ENCODE results near the gene SPATS2L.

Gene SPATS2L

GRCh38 chr2:200373973-200374416, 67.5 kb downstream of the SPATS2L start:
- peak; percentile 0 to 9 for DNase-seq (ENCODE audit: extremely low read depth in 1 of 2, low read depth in 1 of 2)

- DNase-seq (ENCODE audit: extremely low read depth in 1 of 2, low read depth in 1 of 2) = no peak
These were observed 70.2 kb downstream of the SPATS2L start for GRCh38 chr2:200376513-200377354.

DNA sequence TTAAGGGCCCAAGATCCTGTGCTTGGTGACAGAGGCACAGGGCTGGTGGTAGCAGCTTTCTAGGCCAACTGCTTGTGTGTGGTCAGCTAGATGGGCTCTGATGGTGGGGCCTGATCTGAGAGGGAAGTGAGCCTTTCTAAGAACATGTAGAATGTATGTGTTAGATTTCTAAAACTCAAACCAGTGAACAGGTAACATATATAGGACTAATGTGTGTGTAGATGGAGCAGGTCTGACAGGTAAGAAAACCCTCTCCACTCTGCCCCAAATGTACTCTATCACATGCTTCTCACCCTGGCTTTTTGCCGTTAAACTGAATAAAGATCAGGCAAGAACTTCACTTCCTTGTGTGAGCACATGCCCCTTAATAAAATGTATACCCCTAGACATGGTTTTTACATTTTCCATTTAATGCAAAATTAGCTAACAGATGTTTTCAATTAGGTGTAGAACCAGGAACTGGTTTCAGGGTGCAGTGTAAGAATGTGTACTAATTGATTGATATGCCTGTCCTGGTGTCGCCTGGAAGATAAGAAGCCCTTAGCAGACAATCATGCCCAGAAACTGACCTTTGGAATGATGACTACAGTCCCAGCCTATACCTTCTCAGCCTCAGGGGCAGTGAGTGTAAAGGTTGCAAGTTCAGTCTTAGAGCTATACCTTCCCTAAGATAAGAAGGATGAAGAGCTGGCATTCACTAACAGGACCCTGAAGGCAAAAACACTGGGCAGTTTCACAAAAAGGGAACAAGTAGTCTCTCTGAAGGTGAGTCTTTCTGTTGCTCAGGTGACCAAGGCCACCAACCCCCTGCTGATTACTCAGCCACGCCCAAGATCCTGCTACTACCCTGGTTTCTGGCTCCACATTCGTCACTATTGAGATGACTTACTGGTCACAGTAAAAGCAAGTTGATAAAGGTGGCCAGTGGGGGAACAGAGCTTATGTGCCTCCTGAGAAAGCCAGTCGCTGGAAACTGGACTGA, 71.2 kb downstream of the SPATS2L start:
- DNase-seq (ENCODE audit: extremely low read depth in 1 of 2, low read depth in 1 of 2) = no peak

- no peak for DNase-seq (ENCODE audit: extremely low read depth in 1 of 2, low read depth in 1 of 2)
These were observed 72.3 kb downstream of the SPATS2L start for GRCh38 chr2:200378652-200379290.

GRCh38 chr2:200379481-200380090, 73.1 kb downstream of the SPATS2L start:
- no peak for DNase-seq (ENCODE audit: extremely low read depth in 1 of 2, low read depth in 1 of 2)

- DNase-seq (ENCODE audit: extremely low read depth in 1 of 2, low read depth in 1 of 2) = no peak
These were observed 73.6 kb downstream of the SPATS2L start for GRCh38 chr2:200380091-200380561.

DNA sequence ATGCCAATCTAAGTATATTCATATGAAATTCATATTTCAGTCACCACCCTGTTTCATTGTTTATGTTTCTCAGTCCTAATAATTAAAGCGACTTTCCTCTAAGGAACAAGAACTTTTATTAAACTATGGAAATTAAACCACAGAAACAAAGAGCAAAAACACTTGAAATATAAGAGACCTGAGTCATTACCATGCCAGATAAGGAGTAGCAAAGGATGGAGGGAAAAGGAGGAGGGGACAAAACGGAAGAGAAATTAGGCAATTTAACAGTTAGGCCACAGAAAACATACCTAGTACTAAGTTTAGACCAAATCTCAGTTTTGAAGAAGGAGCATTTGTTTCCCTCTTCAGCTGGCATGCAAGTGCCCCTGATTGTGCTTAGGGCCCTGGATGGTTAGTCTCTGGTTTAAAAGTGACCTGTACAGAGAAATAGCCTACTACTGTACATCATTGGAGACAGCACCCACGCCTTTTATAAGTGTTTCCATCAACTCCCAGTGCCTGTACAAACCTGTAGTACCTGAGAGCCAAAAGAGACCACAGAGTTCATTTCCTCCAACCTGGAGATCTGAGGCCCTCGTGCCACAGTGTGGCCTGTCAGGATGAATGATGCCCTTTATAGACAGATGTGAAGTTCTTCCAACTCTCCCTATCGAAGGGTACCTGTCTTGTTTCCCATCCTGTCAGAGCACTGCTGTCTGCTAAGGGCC, 74.5 kb downstream of the SPATS2L start:
- DNase-seq (ENCODE audit: extremely low read depth in 1 of 2, low read depth in 1 of 2) = no peak

DNA sequence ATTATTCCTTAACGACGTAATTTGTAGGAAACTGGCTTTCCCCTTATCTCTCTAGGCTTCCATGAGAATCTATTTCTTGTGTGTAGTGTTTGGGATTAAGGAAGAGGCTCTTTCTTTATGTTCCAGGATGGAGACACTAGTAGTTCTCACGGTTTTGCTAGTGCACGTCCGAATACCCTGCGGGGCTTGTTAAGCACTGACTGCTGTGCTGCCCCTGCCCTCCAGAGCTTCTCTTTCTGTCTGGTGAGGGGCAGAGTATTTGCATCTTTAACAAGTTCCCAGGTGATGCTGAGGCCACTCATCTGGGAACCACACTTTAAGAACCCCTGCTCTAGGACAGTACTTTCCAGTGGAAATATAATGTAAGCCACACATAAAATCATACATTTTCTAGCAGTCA, 76.4 kb downstream of the SPATS2L start:
- DNase-seq (ENCODE audit: extremely low read depth in 1 of 2, low read depth in 1 of 2) = no peak

DNA sequence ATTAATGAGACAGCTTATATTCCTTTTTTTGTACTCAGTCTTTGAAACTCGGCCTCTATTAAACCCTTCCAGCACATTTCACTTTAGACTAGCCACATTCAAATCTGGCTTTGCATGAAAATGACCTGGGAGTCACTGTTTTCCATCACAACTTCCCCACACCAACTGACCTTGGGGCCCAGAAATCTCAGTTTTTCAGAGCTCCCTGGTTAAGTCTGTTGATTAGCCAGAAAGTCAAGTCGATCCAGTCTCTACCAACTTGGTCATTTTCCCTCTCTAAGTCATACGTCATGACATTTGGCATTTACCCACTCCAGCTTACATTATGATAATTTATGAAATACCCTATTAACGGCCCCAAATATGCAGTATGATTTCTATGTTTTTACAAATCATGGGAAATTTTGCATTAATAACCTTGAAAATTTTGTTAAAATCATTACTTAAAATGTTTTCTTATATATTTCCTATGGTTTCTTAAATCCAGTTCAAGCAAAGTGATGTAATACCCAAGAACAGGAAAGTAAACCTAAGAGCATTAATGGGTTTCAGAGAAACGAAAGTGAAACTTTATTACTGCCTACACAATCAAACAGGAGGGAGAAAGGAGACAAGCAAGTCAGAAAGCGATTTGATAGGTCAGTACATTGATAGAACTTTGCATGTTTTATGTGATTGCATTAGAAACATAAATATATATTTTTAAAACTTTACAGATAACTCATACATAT, 77.1 kb downstream of the SPATS2L start:
- DNase-seq (ENCODE audit: extremely low read depth in 1 of 2, low read depth in 1 of 2) = no peak

GRCh38 chr2:200385063-200385635, 78.7 kb downstream of the SPATS2L start:
- no peak for DNase-seq (ENCODE audit: extremely low read depth in 1 of 2, low read depth in 1 of 2)

DNA sequence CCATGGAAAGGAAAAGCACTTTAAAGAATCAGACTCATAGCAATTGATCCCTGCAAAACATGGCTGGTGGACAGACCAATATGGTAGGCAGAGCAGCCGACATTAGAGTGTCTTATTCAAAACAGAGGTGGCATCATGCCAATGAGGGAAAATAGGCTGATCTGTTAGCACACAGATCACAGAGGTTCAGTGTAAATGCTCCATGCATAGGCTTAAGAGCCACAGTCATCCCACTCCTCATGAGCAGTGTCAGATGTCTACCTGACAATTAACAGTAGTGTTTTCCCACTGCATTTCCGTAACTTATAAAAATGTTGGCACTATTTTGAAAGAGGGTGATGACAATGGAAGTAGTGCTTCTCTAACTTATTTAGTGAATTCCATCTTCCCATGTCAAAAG, 86.7 kb downstream of the SPATS2L start:
- DNase-seq (ENCODE audit: extremely low read depth in 1 of 2, low read depth in 1 of 2) = no peak

DNA sequence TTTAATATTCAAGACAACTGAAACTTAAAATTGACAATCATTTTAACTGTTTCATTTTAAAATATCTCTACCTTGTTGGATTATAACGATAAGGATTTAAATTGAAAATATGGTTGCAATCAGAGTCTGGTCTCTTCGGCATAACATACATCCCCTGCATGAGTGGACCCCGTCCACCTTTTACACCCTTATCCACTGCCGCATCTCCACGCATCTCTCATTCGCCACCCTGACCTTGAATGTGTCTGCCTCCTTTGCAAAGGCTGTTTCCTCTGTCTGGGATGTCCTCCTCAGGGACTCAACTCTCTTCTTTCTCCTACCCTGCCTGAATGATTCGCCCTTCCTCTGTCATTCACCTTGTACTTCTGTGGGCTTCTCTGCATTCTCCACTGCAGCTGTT, 87.6 kb downstream of the SPATS2L start:
- no peak for DNase-seq (ENCODE audit: extremely low read depth in 1 of 2, low read depth in 1 of 2)

- no peak for DNase-seq (ENCODE audit: extremely low read depth in 1 of 2, low read depth in 1 of 2)
These were observed 90.3 kb downstream of the SPATS2L start for GRCh38 chr2:200396781-200397242.

DNA sequence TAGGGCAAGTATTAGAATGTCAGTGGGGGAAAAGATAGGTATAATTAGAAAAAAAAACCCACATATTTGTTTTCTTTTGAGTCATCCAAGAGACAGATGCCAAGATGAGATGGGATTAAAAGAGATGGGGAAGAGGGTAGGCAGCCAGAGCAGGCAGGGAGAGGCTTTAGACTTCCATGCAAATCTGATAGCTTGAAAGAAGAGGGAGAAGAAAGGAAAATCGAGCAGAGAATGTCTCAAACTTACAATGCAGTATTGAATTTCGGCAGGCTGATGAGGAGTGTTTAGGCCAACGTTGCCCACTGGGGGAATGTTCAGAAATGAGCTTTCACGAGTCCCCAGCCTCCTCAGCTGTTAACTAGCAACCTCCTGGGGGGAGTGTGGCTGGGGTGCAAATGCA, 91.3 kb downstream of the SPATS2L start:
- DNase-seq (ENCODE audit: extremely low read depth in 1 of 2, low read depth in 1 of 2) = no peak

- DNase-seq (ENCODE audit: extremely low read depth in 1 of 2, low read depth in 1 of 2) = no peak
These were observed 92.6 kb downstream of the SPATS2L start for GRCh38 chr2:200399046-200399445.

DNA sequence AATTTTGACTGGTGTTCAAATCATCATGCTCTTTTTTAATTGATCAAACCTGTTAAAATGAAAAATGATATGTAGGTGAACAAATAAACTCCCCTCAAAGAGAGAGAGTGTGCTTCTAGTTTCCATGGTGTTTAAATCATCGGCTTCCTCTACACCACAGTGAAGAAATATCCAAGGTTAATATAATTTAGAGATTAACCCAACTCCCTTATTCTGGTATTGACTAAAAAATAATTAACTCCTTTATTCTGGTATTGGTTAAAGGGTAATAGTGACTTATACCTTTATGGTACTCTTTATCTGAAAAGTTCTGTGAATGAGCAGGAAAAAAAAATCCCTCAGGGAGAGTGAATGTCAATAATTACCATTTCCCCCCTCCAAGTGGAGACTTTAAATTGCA, 93.1 kb downstream of the SPATS2L start:
- DNase-seq (ENCODE audit: extremely low read depth in 1 of 2, low read depth in 1 of 2) = no peak

DNA sequence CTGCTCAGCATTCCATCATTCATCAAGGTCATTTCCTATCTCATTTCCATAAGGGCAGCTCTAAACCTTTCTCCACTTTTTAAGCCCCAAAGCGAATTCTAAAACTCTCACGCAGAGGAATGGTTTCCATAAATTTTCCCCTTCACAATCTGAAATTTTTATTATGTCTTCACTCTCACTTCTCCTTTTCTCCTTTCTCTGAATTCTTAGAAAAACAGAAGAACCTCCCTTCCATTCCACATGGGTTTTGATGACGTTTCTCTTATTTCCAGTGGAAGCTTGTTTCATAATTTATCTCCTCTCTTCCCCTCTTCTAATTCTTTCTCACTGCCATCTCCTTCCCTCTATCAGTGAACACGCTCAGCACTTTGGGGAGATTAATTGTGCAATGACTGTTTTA, 97.3 kb downstream of the SPATS2L start:
- DNase-seq (ENCODE audit: extremely low read depth in 1 of 2, low read depth in 1 of 2) = no peak

GRCh38 chr2:200404615-200405014, 98.1 kb downstream of the SPATS2L start:
- no peak for DNase-seq (ENCODE audit: extremely low read depth in 1 of 2, low read depth in 1 of 2)
